Keratinocyte (primary cell): Measurements from ENCODE around the gene FAM210B. TPM values are rescaled to one million over a fixed set of nuclear protein-coding genes. Genes with fewer than 3 reads are reported as not detected.

Source experiments
- DNase-seq: peaks from one replicate; pipeline ENCODE4 v3.0.0-alpha.2; 2011; ENCODE audit warnings: low read depth, missing footprints, low spot score
- FAIRE-seq: peaks from 2 replicates; lab custom pipeline; 2011; peaks lifted over from hg19 to GRCh38; lab: Jason Lieb, UNC
- H2AFZ ChIP-seq: 2 replicates; pipeline ENCODE4 v1.6.0; 2012; ENCODE audit warnings: low read length, control low read depth, inconsistent platforms; ENCODE audit not compliant: control insufficient read depth
- H3K27ac ChIP-seq: 2 replicates; pipeline ENCODE4 v1.5.1; 2011; ENCODE audit warnings: low read length; ENCODE audit not compliant: control insufficient read depth, insufficient read depth
- H3K27me3 ChIP-seq: 3 replicates; pipeline ENCODE4 v1.6.0; 2011; ENCODE audit warnings: low read length; ENCODE audit not compliant: control insufficient read depth, insufficient read depth; ENCODE audit errors: extremely low read depth
- H3K36me3 ChIP-seq, 2 experiments: 2 replicates in 1 of 2; 3 replicates in 1 of 2; pipeline ENCODE4 v1.5.1; 2011; ENCODE audit warnings: low read length in 2 of 2, mild to moderate bottlenecking in 1 of 2; ENCODE audit not compliant: control insufficient read depth in 2 of 2, insufficient read depth in 2 of 2; ENCODE audit errors: extremely low read depth in 1 of 2
- H3K4me1 ChIP-seq: 3 replicates; pipeline ENCODE4 v1.5.1; 2011; ENCODE audit warnings: low read length; ENCODE audit not compliant: control insufficient read depth, insufficient read depth; ENCODE audit errors: extremely low read depth
- H3K4me2 ChIP-seq: 3 replicates; pipeline ENCODE4 v1.6.0; 2011; ENCODE audit warnings: low read depth, low read length; ENCODE audit not compliant: control insufficient read depth, insufficient read depth; ENCODE audit errors: extremely low read depth
- H3K4me3 ChIP-seq, 3 experiments: fragments of 200-600 bp in 1 of 3; sonication (generic) in 1 of 3; 2 replicates in 2 of 3; 3 replicates in 1 of 3; pipeline ENCODE4 v1.5.1; 2011 to 2016; ENCODE audit warnings: low read length in 3 of 3, mild to moderate bottlenecking in 3 of 3, control low read depth in 2 of 3, inconsistent platforms in 1 of 3, low read depth in 1 of 3, mixed read lengths in 1 of 3, mixed run types in 1 of 3, moderate library complexity in 1 of 3; ENCODE audit not compliant: control insufficient read depth in 2 of 3, insufficient read depth in 2 of 3; ENCODE audit errors: extremely low read depth in 1 of 3
- H3K79me2 ChIP-seq: 2 replicates; pipeline ENCODE4 v1.6.0; 2012; ENCODE audit warnings: low read length; ENCODE audit not compliant: control insufficient read depth, insufficient read depth
- H3K9ac ChIP-seq: 3 replicates; pipeline ENCODE4 v1.6.0; 2011; ENCODE audit warnings: low read length; ENCODE audit not compliant: control insufficient read depth, insufficient read depth; ENCODE audit errors: extremely low read depth
- H3K9me1 ChIP-seq: 3 replicates; pipeline ENCODE4 v1.6.0; 2011; ENCODE audit warnings: low read length; ENCODE audit not compliant: control insufficient read depth, insufficient read depth; ENCODE audit errors: extremely low read depth
- H3K9me3 ChIP-seq: 2 replicates; pipeline ENCODE4 v1.5.1; 2012; ENCODE audit warnings: low read depth, low read length; ENCODE audit not compliant: control insufficient read depth
- H4K20me1 ChIP-seq: 3 replicates; pipeline ENCODE4 v1.6.0; 2011; ENCODE audit warnings: low read length; ENCODE audit not compliant: control insufficient read depth, insufficient read depth; ENCODE audit errors: extremely low read depth
- CTCF ChIP-seq, 3 experiments: IDR thresholded peaks in 1 of 3; conservative IDR thresholded peaks in 1 of 3; optimal IDR thresholded peaks in 1 of 3; 2 replicates in 2 of 3; 3 replicates in 1 of 3; pipeline versions ENCODE3 to v1.5.1; 2011; ENCODE audit warnings: low read length in 3 of 3, mild to moderate bottlenecking in 3 of 3, moderate library complexity in 2 of 3, control low read depth in 1 of 3, inconsistent platforms in 1 of 3; ENCODE audit not compliant: insufficient read depth in 2 of 3; ENCODE audit errors: extremely low read depth in 1 of 3
- EZH2 ChIP-seq: IDR thresholded peaks from one replicate; pipeline ENCODE4 v1.6.1; 2012; ENCODE audit warnings: inconsistent platforms, mild to moderate bottlenecking, low read length, moderate library complexity
- dilution Hi-C: fragments of 300-500 bp; cut with MboI; formaldehyde crosslinking; loops from one replicate; pipeline ENCODE4 v1.7.0; 2020; ENCODE audit warnings: low sequenced_read_pairs; ENCODE audit not compliant: extremely low pct_ligation_motif_present
- polyA plus RNA-seq, 5 experiments: library from polyadenylated mRNA; depleted of rRNA in 3 of 5; stranded (reverse) in 3 of 5; stranded (forward) in 1 of 5; unstranded in 1 of 5; fragments of >200 nt; gene quantifications; 1 replicate in 1 of 5; 2 replicates in 3 of 5; 3 replicates in 1 of 5; pipeline versions ENCODE4 v1.2.1 to v1.2.3, GENCODE V29; 2011 to 2012; ENCODE audit warnings: missing spikeins in 2 of 5, low read depth in 1 of 5, low replicate concordance in 1 of 5

The FAM210B gene
- polyA plus RNA-seq, 1 donor (not counting 4 experiments of a cell fraction or from before 2014, with no cell fraction given): 34.5 TPM

- no peak for FAIRE-seq
- no peaks in the 10 kb centered on the region for H3K27me3 ChIP-seq
- dilution Hi-C loops: no loop called here
Observed at GRCh38 chr20:56323206-56323605, 35.6 kb upstream of the FAM210B start.

GRCh38 chr20:56323656-56324055 lies 35.1 kb upstream of the FAM210B start:
- Histone ChIP-seq H3K9me3 (no peaks in the 10 kb centered on the region), H2AFZ (no peak overlapping the region), H4K20me1 (no peaks in the 10 kb centered on the region), H3K27ac (no peak overlapping the region), H3K9ac (no peak overlapping the region), H3K4me2 (no peak overlapping the region), H3K4me3 (no peak overlapping the region), H3K4me1 (no peaks in the 10 kb centered on the region), H3K9me1 (no peaks in the 10 kb centered on the region), H3K36me3 (no peaks in the 10 kb centered on the region), H3K27me3 (no peaks in the 10 kb centered on the region), H3K79me2 (no peaks in the 10 kb centered on the region)
- DNase-seq (no peak), FAIRE-seq (no peak)
- dilution Hi-C loops: no loop called here
- TF ChIP-seq CTCF (optimal IDR thresholded peaks at IDR 0.05 in 1 of 3, IDR thresholded peaks at IDR 0.05 in 1 of 3, conservative IDR thresholded peaks at IDR 0.05 in 1 of 3; ENCODE audit: extremely low read depth in 1 of 3, insufficient read depth in 2 of 3, low read length in 3 of 3) (no peak), EZH2 (no peak)

More at GRCh38 chr20:56323206-56323605, 35.6 kb upstream of the FAM210B start:
- Histone ChIP-seq H3K9me3 (no peaks in the 10 kb centered on the region), H3K27ac (no peak overlapping the region), H3K4me1 (no peaks in the 10 kb centered on the region), H3K4me3 (no peak overlapping the region), H3K79me2 (no peaks in the 10 kb centered on the region), H3K36me3 (no peaks in the 10 kb centered on the region), H3K9ac (no peak overlapping the region), H3K4me2 (no peak overlapping the region), H3K9me1 (no peaks in the 10 kb centered on the region), H2AFZ (no peak overlapping the region), H4K20me1 (no peaks in the 10 kb centered on the region)
- no peak for TF ChIP-seq CTCF (optimal IDR thresholded peaks at IDR 0.05 in 1 of 3, IDR thresholded peaks at IDR 0.05 in 1 of 3, conservative IDR thresholded peaks at IDR 0.05 in 1 of 3; ENCODE audit: extremely low read depth in 1 of 3, insufficient read depth in 2 of 3, low read length in 3 of 3)
- TF ChIP-seq EZH2: no peak
- no peak for DNase-seq
